Measurements from ENCODE around the gene GSTM4.
"Not testable (repeated sequence)": the region's sequence is repeated elsewhere in the genome, so short reads cannot be mapped to it uniquely, and the experiment has no call there.

DNA sequence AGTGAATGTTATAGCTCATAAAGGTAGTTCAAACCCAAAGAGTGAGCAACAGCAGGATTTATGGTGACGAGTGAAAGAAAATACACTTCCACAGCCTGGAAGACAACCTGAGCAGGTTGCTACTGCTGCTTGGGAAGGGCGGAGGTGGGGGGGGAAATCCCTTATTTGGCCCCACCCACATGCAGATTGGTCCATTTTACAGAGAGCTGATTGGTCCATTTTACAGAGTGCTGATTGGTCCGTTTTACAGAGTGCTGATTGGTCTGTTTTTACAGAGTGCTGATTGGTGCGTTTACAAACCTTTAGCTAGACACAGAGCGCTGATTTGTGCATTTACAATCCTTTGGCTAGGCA is 14.0 kb downstream of the GSTM4 start:
- TF ChIP-seq, protein P1, sequence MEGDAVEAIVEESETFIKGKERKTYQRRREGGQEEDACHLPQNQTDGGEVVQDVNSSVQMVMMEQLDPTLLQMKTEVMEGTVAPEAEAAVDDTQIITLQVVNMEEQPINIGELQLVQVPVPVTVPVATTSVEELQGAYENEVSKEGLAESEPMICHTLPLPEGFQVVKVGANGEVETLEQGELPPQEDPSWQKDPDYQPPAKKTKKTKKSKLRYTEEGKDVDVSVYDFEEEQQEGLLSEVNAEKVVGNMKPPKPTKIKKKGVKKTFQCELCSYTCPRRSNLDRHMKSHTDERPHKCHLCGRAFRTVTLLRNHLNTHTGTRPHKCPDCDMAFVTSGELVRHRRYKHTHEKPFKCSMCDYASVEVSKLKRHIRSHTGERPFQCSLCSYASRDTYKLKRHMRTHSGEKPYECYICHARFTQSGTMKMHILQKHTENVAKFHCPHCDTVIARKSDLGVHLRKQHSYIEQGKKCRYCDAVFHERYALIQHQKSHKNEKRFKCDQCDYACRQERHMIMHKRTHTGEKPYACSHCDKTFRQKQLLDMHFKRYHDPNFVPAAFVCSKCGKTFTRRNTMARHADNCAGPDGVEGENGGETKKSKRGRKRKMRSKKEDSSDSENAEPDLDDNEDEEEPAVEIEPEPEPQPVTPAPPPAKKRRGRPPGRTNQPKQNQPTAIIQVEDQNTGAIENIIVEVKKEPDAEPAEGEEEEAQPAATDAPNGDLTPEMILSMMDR (IDR thresholded peaks at IDR 0.05; ENCODE audit: control extremely low read depth in 1 of 3, insufficient read depth in 1 of 3, low read depth in 1 of 3, low read length in 3 of 3), result not testable (repeated sequence)
- not testable (repeated sequence) for TF ChIP-seq HDAC6 (IDR thresholded peaks at IDR 0.05; ENCODE audit: low read depth, low read length); EP300 (IDR thresholded peaks at IDR 0.05; ENCODE audit: borderline replicate concordance in 1 of 2, low read depth in 2 of 2, low read length in 2 of 2); EZH2 (IDR thresholded peaks at IDR 0.05; ENCODE audit: low read depth, low read length, severe bottlenecking); TAF1 (IDR thresholded peaks at IDR 0.05; ENCODE audit: low read depth, low read length); POLR2AphosphoS5 (IDR thresholded peaks at IDR 0.05; ENCODE audit: low read depth, low read length); BRCA1 (IDR thresholded peaks at IDR 0.05; ENCODE audit: low read depth, low read length); RXRA (IDR thresholded peaks at IDR 0.05; ENCODE audit: insufficient read depth, low read depth, low read length)
- TF ChIP-seq, protein P2, sequence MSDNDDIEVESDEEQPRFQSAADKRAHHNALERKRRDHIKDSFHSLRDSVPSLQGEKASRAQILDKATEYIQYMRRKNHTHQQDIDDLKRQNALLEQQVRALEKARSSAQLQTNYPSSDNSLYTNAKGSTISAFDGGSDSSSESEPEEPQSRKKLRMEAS (IDR thresholded peaks at IDR 0.05), result not testable (repeated sequence)
- TF ChIP-seq, protein P3, sequence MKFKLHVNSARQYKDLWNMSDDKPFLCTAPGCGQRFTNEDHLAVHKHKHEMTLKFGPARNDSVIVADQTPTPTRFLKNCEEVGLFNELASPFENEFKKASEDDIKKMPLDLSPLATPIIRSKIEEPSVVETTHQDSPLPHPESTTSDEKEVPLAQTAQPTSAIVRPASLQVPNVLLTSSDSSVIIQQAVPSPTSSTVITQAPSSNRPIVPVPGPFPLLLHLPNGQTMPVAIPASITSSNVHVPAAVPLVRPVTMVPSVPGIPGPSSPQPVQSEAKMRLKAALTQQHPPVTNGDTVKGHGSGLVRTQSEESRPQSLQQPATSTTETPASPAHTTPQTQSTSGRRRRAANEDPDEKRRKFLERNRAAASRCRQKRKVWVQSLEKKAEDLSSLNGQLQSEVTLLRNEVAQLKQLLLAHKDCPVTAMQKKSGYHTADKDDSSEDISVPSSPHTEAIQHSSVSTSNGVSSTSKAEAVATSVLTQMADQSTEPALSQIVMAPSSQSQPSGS (IDR thresholded peaks at IDR 0.05; ENCODE audit: low read length), result not testable (repeated sequence)
- TF ChIP-seq, protein P4, sequence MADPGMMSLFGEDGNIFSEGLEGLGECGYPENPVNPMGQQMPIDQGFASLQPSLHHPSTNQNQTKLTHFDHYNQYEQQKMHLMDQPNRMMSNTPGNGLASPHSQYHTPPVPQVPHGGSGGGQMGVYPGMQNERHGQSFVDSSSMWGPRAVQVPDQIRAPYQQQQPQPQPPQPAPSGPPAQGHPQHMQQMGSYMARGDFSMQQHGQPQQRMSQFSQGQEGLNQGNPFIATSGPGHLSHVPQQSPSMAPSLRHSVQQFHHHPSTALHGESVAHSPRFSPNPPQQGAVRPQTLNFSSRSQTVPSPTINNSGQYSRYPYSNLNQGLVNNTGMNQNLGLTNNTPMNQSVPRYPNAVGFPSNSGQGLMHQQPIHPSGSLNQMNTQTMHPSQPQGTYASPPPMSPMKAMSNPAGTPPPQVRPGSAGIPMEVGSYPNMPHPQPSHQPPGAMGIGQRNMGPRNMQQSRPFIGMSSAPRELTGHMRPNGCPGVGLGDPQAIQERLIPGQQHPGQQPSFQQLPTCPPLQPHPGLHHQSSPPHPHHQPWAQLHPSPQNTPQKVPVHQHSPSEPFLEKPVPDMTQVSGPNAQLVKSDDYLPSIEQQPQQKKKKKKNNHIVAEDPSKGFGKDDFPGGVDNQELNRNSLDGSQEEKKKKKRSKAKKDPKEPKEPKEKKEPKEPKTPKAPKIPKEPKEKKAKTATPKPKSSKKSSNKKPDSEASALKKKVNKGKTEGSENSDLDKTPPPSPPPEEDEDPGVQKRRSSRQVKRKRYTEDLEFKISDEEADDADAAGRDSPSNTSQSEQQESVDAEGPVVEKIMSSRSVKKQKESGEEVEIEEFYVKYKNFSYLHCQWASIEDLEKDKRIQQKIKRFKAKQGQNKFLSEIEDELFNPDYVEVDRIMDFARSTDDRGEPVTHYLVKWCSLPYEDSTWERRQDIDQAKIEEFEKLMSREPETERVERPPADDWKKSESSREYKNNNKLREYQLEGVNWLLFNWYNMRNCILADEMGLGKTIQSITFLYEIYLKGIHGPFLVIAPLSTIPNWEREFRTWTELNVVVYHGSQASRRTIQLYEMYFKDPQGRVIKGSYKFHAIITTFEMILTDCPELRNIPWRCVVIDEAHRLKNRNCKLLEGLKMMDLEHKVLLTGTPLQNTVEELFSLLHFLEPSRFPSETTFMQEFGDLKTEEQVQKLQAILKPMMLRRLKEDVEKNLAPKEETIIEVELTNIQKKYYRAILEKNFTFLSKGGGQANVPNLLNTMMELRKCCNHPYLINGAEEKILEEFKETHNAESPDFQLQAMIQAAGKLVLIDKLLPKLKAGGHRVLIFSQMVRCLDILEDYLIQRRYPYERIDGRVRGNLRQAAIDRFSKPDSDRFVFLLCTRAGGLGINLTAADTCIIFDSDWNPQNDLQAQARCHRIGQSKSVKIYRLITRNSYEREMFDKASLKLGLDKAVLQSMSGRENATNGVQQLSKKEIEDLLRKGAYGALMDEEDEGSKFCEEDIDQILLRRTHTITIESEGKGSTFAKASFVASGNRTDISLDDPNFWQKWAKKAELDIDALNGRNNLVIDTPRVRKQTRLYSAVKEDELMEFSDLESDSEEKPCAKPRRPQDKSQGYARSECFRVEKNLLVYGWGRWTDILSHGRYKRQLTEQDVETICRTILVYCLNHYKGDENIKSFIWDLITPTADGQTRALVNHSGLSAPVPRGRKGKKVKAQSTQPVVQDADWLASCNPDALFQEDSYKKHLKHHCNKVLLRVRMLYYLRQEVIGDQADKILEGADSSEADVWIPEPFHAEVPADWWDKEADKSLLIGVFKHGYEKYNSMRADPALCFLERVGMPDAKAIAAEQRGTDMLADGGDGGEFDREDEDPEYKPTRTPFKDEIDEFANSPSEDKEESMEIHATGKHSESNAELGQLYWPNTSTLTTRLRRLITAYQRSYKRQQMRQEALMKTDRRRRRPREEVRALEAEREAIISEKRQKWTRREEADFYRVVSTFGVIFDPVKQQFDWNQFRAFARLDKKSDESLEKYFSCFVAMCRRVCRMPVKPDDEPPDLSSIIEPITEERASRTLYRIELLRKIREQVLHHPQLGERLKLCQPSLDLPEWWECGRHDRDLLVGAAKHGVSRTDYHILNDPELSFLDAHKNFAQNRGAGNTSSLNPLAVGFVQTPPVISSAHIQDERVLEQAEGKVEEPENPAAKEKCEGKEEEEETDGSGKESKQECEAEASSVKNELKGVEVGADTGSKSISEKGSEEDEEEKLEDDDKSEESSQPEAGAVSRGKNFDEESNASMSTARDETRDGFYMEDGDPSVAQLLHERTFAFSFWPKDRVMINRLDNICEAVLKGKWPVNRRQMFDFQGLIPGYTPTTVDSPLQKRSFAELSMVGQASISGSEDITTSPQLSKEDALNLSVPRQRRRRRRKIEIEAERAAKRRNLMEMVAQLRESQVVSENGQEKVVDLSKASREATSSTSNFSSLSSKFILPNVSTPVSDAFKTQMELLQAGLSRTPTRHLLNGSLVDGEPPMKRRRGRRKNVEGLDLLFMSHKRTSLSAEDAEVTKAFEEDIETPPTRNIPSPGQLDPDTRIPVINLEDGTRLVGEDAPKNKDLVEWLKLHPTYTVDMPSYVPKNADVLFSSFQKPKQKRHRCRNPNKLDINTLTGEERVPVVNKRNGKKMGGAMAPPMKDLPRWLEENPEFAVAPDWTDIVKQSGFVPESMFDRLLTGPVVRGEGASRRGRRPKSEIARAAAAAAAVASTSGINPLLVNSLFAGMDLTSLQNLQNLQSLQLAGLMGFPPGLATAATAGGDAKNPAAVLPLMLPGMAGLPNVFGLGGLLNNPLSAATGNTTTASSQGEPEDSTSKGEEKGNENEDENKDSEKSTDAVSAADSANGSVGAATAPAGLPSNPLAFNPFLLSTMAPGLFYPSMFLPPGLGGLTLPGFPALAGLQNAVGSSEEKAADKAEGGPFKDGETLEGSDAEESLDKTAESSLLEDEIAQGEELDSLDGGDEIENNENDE (IDR thresholded peaks at IDR 0.05; ENCODE audit: insufficient replicate concordance, low read length), result not testable (repeated sequence)
